Measurements from ENCODE around the gene NUP210L. TPM values are rescaled to one million over a fixed set of nuclear protein-coding genes. Genes with fewer than 3 reads are reported as not detected.
"Not testable (repeated sequence)": the region's sequence is repeated elsewhere in the genome, so short reads cannot be mapped to it uniquely, and the experiment has no call there.

The NUP210L gene
- total and polyA plus RNA-seq, 2 experiments from 2014 or later: 0.10 TPM; not detected in 1

- TF ChIP-seq ZNF462 (CRISPR knock-in tag; IDR thresholded peaks at IDR 0.05): no peak
- TF ChIP-seq JUNB (IDR thresholded peaks at IDR 0.05; ENCODE audit: unreplicated experiment): no peak
- TF ChIP-seq STAT1 (IDR thresholded peaks at IDR 0.05; ENCODE audit: unreplicated experiment): no peak
- TF ChIP-seq REST (IDR thresholded peaks at IDR 0.05; ENCODE audit: unreplicated experiment): no peak
Measured at GRCh38 chr1:154115180-154115579, 39.7 kb downstream of the NUP210L start (continued).

- Histone ChIP-seq H3K79me2 (replicated peaks; ENCODE audit: insufficient read depth) (no peaks in the 10 kb centered on the region), H3K36me3 (ENCODE audit: insufficient read depth) (no peaks in the 10 kb centered on the region), H3K4me1 (ENCODE audit: insufficient read depth) (no peaks in the 10 kb centered on the region), H3K4me3 (no peak overlapping the region), H2AFZ (peak overlapping the region; percentile 69; the same call in 1 of the 2 replicates), H3K4me2 (no peak overlapping the region), H4K20me1 (replicated peaks; ENCODE audit: insufficient read depth) (no peaks in the 10 kb centered on the region), H3K9me2 (ENCODE audit: insufficient read depth) (no peaks in the 10 kb centered on the region), H3K27me3 (ENCODE audit: insufficient read depth) (no peaks in the 10 kb centered on the region), H3K27ac (ENCODE audit: low read depth) (no peak overlapping the region; the same call in 1 of the 2 replicates), H3F3A (replicated peaks; ENCODE audit: low read depth) (no peaks in the 10 kb centered on the region)
- DNase-seq (ENCODE audit: low spot score): peak; percentile 61
- ATAC-seq: peak; percentile 97
- Mint-ChIP-seq H3K4me3 (no peak overlapping the region), H3K27ac (no peak overlapping the region), H3K9me3 (no peaks in the 10 kb centered on the region), H3K27me3 (ENCODE audit: insufficient read depth, low read depth, poor library complexity) (no peaks in the 10 kb centered on the region), H3K4me1 (peaks cover 8% of the 10 kb centered on the region; the same call in 2 of the 3 replicates), H3K36me3 (ENCODE audit: low read depth) (no peaks in the 10 kb centered on the region; the same call in 2 of the 3 replicates)
- no peak for TF ChIP-seq ZNF114 (CRISPR knock-in tag; IDR thresholded peaks at IDR 0.05)
- TF ChIP-seq CTCF (conservative IDR thresholded peaks at IDR 0.05; ENCODE audit: low read depth in 2 of 2): peak; percentile 38 to 45; a peak in 3 of 4 replicates
Measured at GRCh38 chr1:154104433-154105082, 50.3 kb downstream of the NUP210L start.

GRCh38 chr1:154100141-154100540, 54.7 kb downstream of the NUP210L start:
- H2AFZ ChIP-seq; H3K9me2 ChIP-seq (ENCODE audit: insufficient read depth); DNase-seq (ENCODE audit: low spot score); H3K27ac Mint-ChIP-seq; H3K4me3 Mint-ChIP-seq; H3K36me3 ChIP-seq (ENCODE audit: insufficient read depth); H3K27me3 Mint-ChIP-seq (ENCODE audit: insufficient read depth, low read depth, poor library complexity); H3K4me3 ChIP-seq; H3F3A ChIP-seq (replicated peaks; ENCODE audit: low read depth); H3K27ac ChIP-seq (ENCODE audit: low read depth); H3K9me3 Mint-ChIP-seq; H3K27me3 ChIP-seq (ENCODE audit: insufficient read depth); H3K4me1 Mint-ChIP-seq; H3K4me2 ChIP-seq; H3K79me2 ChIP-seq (replicated peaks; ENCODE audit: insufficient read depth); H3K4me1 ChIP-seq (ENCODE audit: insufficient read depth); H4K20me1 ChIP-seq (replicated peaks; ENCODE audit: insufficient read depth); ATAC-seq; H3K36me3 Mint-ChIP-seq (ENCODE audit: low read depth): not testable (repeated sequence)
